HUES48 (cell line): ENCODE data around the gene TFB1M.
"Not testable (repeated sequence)": the region's sequence is repeated elsewhere in the genome, so short reads cannot be mapped to it uniquely, and the experiment has no call there.

Experiments used
- H3K27ac ChIP-seq: one replicate; pipeline ENCODE4 v1.7.0; 2013; ENCODE audit warnings: low read depth, low read length, inconsistent platforms
- H3K27me3 ChIP-seq: 2 replicates; pipeline ENCODE4 v1.6.1; 2013; ENCODE audit warnings: mild to moderate bottlenecking, low read length; ENCODE audit not compliant: control insufficient read depth, insufficient read depth
- H3K36me3 ChIP-seq: 2 replicates; pipeline ENCODE4 v1.6.1; 2013; ENCODE audit warnings: low read length; ENCODE audit not compliant: control insufficient read depth, insufficient read depth
- H3K4me1 ChIP-seq: 2 replicates; pipeline ENCODE4 v1.6.1; 2013; ENCODE audit warnings: mild to moderate bottlenecking, low read length; ENCODE audit not compliant: control insufficient read depth, insufficient read depth
- H3K4me3 ChIP-seq: 2 replicates; pipeline ENCODE4 v1.5.1; 2013; ENCODE audit warnings: mild to moderate bottlenecking, low read depth, low read length
- H3K9ac ChIP-seq: 2 replicates; pipeline ENCODE4 v1.6.1; 2013; ENCODE audit warnings: mild to moderate bottlenecking, low read depth, low read length, moderate library complexity
- H3K9me3 ChIP-seq: 2 replicates; pipeline ENCODE4 v1.6.1; 2013; ENCODE audit warnings: low read length; ENCODE audit not compliant: control insufficient read depth, insufficient read depth

Gene TFB1M

GRCh38 chr6:155344341-155345006 lies 30.2 kb upstream of the TFB1M start:
- Histone ChIP-seq H3K4me1 (no peaks in the 10 kb centered on the region), H3K36me3 (no peaks in the 10 kb centered on the region), H3K9me3 (no peaks in the 10 kb centered on the region), H3K9ac (no peak overlapping the region), H3K27ac (no peak overlapping the region), H3K4me3 (no peak overlapping the region), H3K27me3 (no peaks in the 10 kb centered on the region)

DNA sequence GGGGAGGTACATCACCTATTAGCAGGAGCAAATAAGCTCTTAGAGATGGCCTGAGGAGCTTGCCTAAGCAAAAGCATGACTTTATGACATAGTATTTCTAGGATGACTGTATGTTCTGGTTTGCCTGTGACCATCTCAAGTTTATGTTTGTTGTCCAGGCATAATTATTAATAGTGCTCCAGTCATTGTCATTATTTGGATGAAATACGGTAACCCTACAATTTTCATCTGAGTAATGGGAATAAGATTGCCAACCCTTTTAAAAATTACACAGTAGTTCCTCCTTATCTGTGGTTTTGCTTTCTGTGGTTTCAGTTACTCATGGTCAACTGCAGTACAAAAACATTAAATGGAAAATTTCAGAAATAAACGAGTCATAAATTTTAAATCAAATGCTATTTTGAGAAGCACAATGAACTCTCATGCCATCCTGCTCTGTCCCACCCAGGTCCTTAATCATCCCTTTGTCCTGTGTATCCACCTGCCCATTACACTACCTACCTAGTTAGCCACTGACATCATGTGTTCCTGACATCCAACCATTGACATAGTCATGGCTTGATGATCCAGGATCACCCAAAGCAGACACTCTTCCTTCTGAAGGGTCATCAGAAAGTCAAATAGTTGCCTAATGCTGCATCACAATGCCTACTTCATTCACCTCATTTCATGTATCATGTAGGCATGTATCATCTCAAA lies 27.0 kb upstream of the TFB1M start:
- no peaks in the 10 kb centered on the region for H3K27me3 ChIP-seq
- no peaks in the 10 kb centered on the region for H3K4me1 ChIP-seq
- H3K9ac ChIP-seq: no peak overlapping the region
- no peak overlapping the region for H3K27ac ChIP-seq
- no peak overlapping the region for H3K4me3 ChIP-seq
- H3K36me3 ChIP-seq: no peaks in the 10 kb centered on the region
- H3K9me3 ChIP-seq: no peaks in the 10 kb centered on the region

GRCh38 chr6:155340464-155341129 lies 26.3 kb upstream of the TFB1M start:
- Histone ChIP-seq H3K4me3 (no peak overlapping the region), H3K36me3 (no peaks in the 10 kb centered on the region), H3K27ac (no peak overlapping the region), H3K9ac (no peak overlapping the region), H3K9me3 (no peaks in the 10 kb centered on the region), H3K27me3 (no peaks in the 10 kb centered on the region), H3K4me1 (no peaks in the 10 kb centered on the region)

DNA sequence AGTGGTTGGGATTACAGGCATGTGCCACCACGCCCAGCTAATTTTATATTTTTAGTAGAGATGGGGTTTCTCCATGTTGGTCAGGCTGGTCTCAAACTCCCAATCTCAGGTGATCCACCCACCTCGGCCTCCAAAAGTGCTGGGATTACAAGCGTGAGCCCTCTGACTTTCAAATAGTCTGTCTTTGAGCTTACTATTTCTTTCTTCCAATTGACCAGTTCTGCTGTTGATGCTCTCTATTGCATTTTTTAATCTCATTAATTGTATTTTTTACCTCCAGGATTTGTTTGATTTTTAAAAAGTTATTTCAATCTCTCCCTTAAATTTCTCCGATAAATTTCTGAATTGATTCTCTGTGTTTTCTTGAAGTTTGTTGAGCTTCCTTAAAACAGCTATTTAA lies 25.6 kb upstream of the TFB1M start:
- not testable (repeated sequence) for H3K27me3 ChIP-seq, H3K9ac ChIP-seq, H3K27ac ChIP-seq, H3K4me3 ChIP-seq, H3K36me3 ChIP-seq, H3K9me3 ChIP-seq, H3K4me1 ChIP-seq

GRCh38 chr6:155338237-155338636 lies 24.0 kb upstream of the TFB1M start:
- H3K4me3 ChIP-seq, H3K4me1 ChIP-seq, H3K27ac ChIP-seq, H3K36me3 ChIP-seq, H3K27me3 ChIP-seq, H3K9me3 ChIP-seq, H3K9ac ChIP-seq: not testable (repeated sequence)

DNA sequence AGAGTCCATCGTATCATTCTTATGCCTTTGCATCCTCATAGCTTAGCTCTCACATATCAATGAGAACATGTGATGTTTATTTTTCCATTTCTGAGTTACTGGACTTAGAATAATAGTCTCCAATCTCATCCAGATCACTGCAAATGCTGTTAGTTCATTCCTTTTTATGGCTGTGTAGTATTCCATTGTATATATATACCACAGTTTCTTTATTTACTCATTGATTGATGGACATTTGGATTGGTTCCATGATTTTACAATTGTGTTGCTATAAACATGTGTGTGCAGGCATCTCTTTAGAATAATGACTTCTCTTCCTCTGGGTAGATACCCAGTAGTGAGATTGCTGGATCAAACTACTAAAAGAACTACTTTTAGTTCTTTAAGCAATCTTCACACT lies 21.0 kb upstream of the TFB1M start:
- no peaks in the 10 kb centered on the region for H3K4me1 ChIP-seq
- H3K9me3 ChIP-seq: peaks cover 4% of the 10 kb centered on the region; the same call in 1 of the 2 replicates
- no peak overlapping the region for H3K9ac ChIP-seq
- H3K27me3 ChIP-seq: no peaks in the 10 kb centered on the region
- no peak overlapping the region for H3K27ac ChIP-seq
- H3K4me3 ChIP-seq: no peak overlapping the region
- no peaks in the 10 kb centered on the region for H3K36me3 ChIP-seq

GRCh38 chr6:155334073-155334472 lies 19.8 kb upstream of the TFB1M start:
- not testable (repeated sequence) for H3K4me3 ChIP-seq, H3K27ac ChIP-seq, H3K4me1 ChIP-seq, H3K9ac ChIP-seq, H3K27me3 ChIP-seq, H3K36me3 ChIP-seq, H3K9me3 ChIP-seq

DNA sequence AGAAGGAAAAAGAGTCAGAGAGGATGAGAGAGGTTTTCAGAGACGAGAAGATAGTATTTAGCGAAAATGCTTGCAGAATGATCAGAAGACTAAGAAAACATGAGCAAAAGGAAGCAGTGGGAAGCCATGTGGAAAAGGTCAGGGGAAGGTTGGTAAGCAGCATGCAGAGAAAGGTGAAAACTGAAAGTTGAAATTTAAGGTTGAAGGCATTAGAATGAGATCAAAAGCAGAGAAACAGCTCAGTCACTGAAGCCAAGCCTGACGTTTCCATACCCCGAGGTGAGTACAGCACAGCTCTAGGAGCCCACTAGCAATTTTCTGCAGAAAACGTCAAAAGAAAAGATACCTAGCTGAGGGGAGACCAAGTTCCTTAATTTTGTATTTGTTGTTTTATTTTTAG lies 19.1 kb upstream of the TFB1M start:
- Histone ChIP-seq H3K36me3 (no peaks in the 10 kb centered on the region), H3K9me3 (peaks cover 4% of the 10 kb centered on the region; the same call in 1 of the 2 replicates), H3K27ac (no peak overlapping the region), H3K4me1 (peaks cover 7% of the 10 kb centered on the region), H3K27me3 (no peaks in the 10 kb centered on the region), H3K9ac (no peak overlapping the region), H3K4me3 (no peak overlapping the region)

DNA sequence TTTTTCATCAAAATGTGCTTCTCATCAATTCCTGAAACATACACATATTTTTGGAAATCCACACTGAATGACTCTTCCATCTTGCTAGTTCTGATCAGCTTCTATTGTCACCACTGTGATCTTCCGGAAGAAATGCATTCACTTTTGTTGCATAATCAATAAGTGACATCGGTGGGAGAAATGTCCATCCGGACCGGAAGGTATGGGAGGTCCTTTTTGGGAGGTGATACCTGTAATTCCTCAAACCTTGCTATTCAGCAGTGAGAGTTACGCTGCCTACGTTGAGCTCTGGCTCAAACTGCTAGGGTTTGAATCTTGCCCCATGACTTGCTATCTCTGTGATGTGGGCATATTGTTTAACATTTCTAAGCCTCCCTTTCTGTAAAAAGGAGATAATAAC lies 16.6 kb upstream of the TFB1M start:
- Histone ChIP-seq H3K9me3 (peaks cover 4% of the 10 kb centered on the region; the same call in 1 of the 2 replicates), H3K4me1 (peaks cover 13% of the 10 kb centered on the region), H3K36me3 (no peaks in the 10 kb centered on the region), H3K4me3 (no peak overlapping the region), H3K9ac (no peak overlapping the region), H3K27me3 (no peaks in the 10 kb centered on the region), H3K27ac (no peak overlapping the region)

DNA sequence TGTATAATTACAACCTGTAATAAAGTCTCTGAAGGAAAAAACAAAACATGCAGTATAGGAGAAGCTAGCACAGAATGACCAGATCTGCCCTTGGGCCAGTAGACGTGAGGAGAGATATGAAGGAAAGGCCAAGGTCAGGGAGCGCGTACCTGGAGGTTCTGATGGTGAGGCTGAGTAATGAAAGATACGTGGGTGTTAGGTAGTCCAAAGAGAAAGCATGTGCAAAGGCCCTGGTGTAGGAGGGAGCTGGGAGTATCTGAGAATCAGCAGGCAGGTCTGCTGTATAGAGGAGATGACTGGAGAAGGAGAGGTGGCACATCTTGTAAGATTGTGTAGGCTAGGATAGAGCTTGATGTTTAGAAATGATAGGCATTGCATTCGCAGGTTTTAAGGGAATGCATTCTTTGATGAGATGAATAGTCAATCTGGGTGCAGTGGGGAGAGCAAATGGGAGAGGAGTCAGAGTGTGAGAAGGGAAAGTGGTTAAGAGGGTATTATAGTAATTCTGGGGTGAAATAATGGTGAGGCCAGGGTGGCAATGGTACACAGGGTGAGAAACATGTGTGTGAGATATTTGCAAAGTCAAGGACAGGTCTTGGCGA lies 15.9 kb upstream of the TFB1M start:
- Histone ChIP-seq H3K27ac (no peak overlapping the region), H3K36me3 (no peaks in the 10 kb centered on the region), H3K4me1 (peaks cover 13% of the 10 kb centered on the region), H3K9ac (no peak overlapping the region), H3K4me3 (no peak overlapping the region), H3K9me3 (peaks cover under 1% of the 10 kb centered on the region; the same call in 1 of the 2 replicates), H3K27me3 (no peaks in the 10 kb centered on the region)
